Smooth muscle cell (in vitro differentiated cells): ENCODE measurements around the gene REXO5. TPM values are rescaled to one million over a fixed set of nuclear protein-coding genes. Genes with fewer than 3 reads are reported as not detected.

Source experiments
- DNase-seq: peaks from one replicate; lab custom pipeline; 2025; ENCODE audit not compliant: unreplicated experiment; lab: John Stamatoyannopoulos, UW
- H2AFZ ChIP-seq: fragments of 200-600 bp; sonication (generic); 2 replicates; pipeline ENCODE4 v1.6.0; 2016; ENCODE audit warnings: antibody characterized with exemption, low read depth, mild to moderate bottlenecking
- H3F3A ChIP-seq: fragments of 200-600 bp; sonication (generic); 2 replicates; pipeline ENCODE4 v1.6.0; 2017; ENCODE audit warnings: antibody characterized with exemption, low read depth
- H3K27ac ChIP-seq: fragments of 200-600 bp; sonication (generic); 2 replicates; pipeline ENCODE4 v1.5.1; 2016; ENCODE audit warnings: low read depth, mild to moderate bottlenecking
- H3K27me3 ChIP-seq: fragments of 200-600 bp; sonication (generic); 2 replicates; pipeline ENCODE4 v1.6.1; 2016; ENCODE audit warnings: low read depth, mild to moderate bottlenecking
- H3K36me3 ChIP-seq: fragments of 200-600 bp; sonication (generic); 2 replicates; pipeline ENCODE4 v1.5.1; 2016; ENCODE audit warnings: low read depth
- H3K4me1 ChIP-seq: fragments of 200-600 bp; sonication (generic); 2 replicates; pipeline ENCODE4 v1.5.1; 2016; ENCODE audit warnings: low read depth
- H3K4me2 ChIP-seq: fragments of 200-600 bp; sonication (generic); 2 replicates; pipeline ENCODE4 v1.6.0; 2016; ENCODE audit warnings: mild to moderate bottlenecking
- H3K4me3 ChIP-seq: fragments of 200-600 bp; sonication (generic); 2 replicates; pipeline ENCODE4 v1.5.1; 2016; ENCODE audit warnings: mild to moderate bottlenecking
- H3K79me2 ChIP-seq: fragments of 200-600 bp; sonication (generic); 2 replicates; pipeline ENCODE4 v1.6.0; 2016; ENCODE audit warnings: low read depth, mild to moderate bottlenecking
- H3K9ac ChIP-seq: fragments of 200-600 bp; sonication (generic); 2 replicates; pipeline ENCODE4 v1.6.0; 2016; ENCODE audit warnings: low read depth
- H3K9me3 ChIP-seq: fragments of 200-600 bp; sonication (generic); replicated peaks from 2 replicates; pipeline ENCODE4 v1.5.1; 2016; ENCODE audit warnings: low read depth
- H4K20me1 ChIP-seq: fragments of 200-600 bp; sonication (generic); 2 replicates; pipeline ENCODE4 v1.6.0; 2016; ENCODE audit warnings: low read depth
- WGBS: methylation state at CpG from one replicate; pipeline ENCODE4 v1.1.7; 2016; ENCODE audit warnings: low lambda C conversion rate; 5-methylcytosine and 5-hydroxymethylcytosine counted together
- polyA plus RNA-seq: library from polyadenylated mRNA; unstranded; fragments of >200 nt; fragmentation: Nextera tagmentation; extraction: Ambion mirVana; gene quantifications from 2 replicates; pipeline ENCODE4 v1.2.1, GENCODE V29; 2016
- total RNA-seq: library from RNA; depleted of rRNA; stranded (reverse); fragments of >200 nt; gene quantifications from 2 replicates; pipeline ENCODE4 v1.2.3, GENCODE V29; 2014
- TF ChIP-seq, protein P1 (sequence below): fragments of 200-600 bp; sonication (generic); IDR thresholded peaks from 2 replicates; pipeline ENCODE4 v1.5.1; 2017; ENCODE audit warnings: borderline replicate concordance, mild to moderate bottlenecking, antibody characterized with exemption; ENCODE audit not compliant: insufficient read depth, poor library complexity, severe bottlenecking

REXO5 gene
- total and polyA plus RNA-seq, 2 experiments from 2014 or later = 1.9 to 3.2 TPM

DNA sequence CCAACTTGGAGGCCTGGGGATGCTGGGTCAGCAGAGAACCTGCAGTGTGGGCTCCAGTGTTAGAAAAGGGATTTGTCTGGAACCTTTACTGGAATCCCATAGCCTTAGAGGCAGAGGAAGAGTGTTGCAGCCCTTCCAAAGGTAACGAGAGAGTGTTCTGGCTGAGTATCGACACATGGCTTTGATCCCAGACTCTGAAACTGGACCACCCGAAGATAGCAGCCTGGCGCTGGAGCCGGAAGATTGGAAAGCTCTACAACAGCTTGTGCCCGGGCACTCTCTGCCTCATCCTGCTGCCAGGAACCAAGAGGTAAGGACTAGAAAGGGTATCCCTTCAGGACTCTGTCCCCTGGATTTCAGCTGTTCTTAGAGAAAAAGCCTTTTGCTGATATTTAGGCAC, 39.7 kb downstream of the REXO5 start:
- TF ChIP-seq, protein P1, sequence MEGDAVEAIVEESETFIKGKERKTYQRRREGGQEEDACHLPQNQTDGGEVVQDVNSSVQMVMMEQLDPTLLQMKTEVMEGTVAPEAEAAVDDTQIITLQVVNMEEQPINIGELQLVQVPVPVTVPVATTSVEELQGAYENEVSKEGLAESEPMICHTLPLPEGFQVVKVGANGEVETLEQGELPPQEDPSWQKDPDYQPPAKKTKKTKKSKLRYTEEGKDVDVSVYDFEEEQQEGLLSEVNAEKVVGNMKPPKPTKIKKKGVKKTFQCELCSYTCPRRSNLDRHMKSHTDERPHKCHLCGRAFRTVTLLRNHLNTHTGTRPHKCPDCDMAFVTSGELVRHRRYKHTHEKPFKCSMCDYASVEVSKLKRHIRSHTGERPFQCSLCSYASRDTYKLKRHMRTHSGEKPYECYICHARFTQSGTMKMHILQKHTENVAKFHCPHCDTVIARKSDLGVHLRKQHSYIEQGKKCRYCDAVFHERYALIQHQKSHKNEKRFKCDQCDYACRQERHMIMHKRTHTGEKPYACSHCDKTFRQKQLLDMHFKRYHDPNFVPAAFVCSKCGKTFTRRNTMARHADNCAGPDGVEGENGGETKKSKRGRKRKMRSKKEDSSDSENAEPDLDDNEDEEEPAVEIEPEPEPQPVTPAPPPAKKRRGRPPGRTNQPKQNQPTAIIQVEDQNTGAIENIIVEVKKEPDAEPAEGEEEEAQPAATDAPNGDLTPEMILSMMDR = no peak
- no peaks in the 10 kb centered on the region for H3K36me3 ChIP-seq
- 94% methylated on average over 6 of the region's 6 CpGs for WGBS

DNA sequence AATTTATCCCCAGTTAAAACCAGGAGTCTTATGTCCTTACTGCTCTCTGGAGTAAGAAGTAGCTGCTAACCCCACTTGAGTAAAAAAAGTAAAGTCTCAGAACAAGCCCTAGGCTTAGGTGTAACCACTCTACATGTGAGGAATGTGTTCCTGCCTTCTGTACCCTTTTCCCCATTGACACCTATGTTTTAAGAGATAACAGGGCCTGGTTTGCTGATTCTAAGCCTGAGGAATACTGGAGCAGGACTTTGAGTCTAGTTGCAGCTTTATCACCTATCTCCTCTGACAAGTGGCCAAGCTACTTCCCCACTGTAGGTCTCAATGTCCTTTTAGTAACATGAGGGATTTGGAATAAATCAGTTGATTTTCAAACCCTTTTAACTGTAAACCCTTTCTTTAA, 40.2 kb downstream of the REXO5 start:
- TF ChIP-seq, protein P1 = no peak
- no peak overlapping the region for H2AFZ ChIP-seq
- H3K9me3 ChIP-seq = no peaks in the 10 kb centered on the region
- H3K79me2 ChIP-seq = no peaks in the 10 kb centered on the region
- H3K27ac ChIP-seq = no peak overlapping the region
- H4K20me1 ChIP-seq = no peaks in the 10 kb centered on the region
- peaks cover 8% of the 10 kb centered on the region for H3F3A ChIP-seq
- no peaks in the 10 kb centered on the region for H3K27me3 ChIP-seq
- no peak overlapping the region for H3K4me2 ChIP-seq
- H3K9ac ChIP-seq = no peak overlapping the region
- no peak for DNase-seq
- peaks cover 5% of the 10 kb centered on the region for H3K4me1 ChIP-seq
- no peaks in the 10 kb centered on the region for H3K36me3 ChIP-seq
- no peak overlapping the region for H3K4me3 ChIP-seq

More for the DNA sequence above, 39.7 kb downstream of the REXO5 start:
- peaks cover under 1% of the 10 kb centered on the region for H3K4me1 ChIP-seq
- no peak overlapping the region for H3K27ac ChIP-seq
- no peaks in the 10 kb centered on the region for H3K9me3 ChIP-seq
- H3K27me3 ChIP-seq = no peaks in the 10 kb centered on the region
- H3K79me2 ChIP-seq = no peaks in the 10 kb centered on the region
- no peak overlapping the region for H3K4me2 ChIP-seq
- no peak overlapping the region for H3K9ac ChIP-seq
- H2AFZ ChIP-seq = no peak overlapping the region
- H4K20me1 ChIP-seq = no peaks in the 10 kb centered on the region
- no peak overlapping the region for H3K4me3 ChIP-seq
- no peak for DNase-seq
- peaks cover 3% of the 10 kb centered on the region for H3F3A ChIP-seq

DNA sequence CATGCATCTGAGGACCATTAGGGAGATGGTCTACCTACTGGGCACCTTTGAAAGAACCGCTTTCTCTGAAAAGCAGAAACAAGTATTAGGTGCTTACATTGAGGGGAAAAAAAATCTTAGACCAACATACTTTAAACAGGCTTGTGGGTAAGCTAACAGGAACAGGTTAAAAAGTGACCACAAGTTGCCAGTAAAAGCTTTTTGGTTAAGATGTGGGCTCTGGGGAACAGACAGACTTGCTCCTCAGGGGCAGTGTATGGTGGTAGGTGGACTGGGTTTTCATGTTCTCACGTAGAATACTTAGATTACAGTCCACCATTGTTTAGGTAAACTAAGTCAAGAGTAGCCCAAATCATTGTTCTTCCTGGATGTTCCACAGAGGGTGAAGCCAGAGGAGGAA, 41.2 kb downstream of the REXO5 start:
- Histone ChIP-seq H3K4me1 (peaks cover 10% of the 10 kb centered on the region), H3K9ac (no peak overlapping the region), H3K9me3 (no peaks in the 10 kb centered on the region), H3K4me2 (no peak overlapping the region), H3K4me3 (no peak overlapping the region), H3K79me2 (no peaks in the 10 kb centered on the region), H2AFZ (no peak overlapping the region), H3F3A (peaks cover 15% of the 10 kb centered on the region), H3K36me3 (no peaks in the 10 kb centered on the region), H3K27me3 (no peaks in the 10 kb centered on the region), H3K27ac (no peak overlapping the region), H4K20me1 (no peaks in the 10 kb centered on the region)
- 73% methylated on average over 2 of the region's 2 CpGs for WGBS
- no peak for DNase-seq
- TF ChIP-seq, protein P1 = no peak

DNA sequence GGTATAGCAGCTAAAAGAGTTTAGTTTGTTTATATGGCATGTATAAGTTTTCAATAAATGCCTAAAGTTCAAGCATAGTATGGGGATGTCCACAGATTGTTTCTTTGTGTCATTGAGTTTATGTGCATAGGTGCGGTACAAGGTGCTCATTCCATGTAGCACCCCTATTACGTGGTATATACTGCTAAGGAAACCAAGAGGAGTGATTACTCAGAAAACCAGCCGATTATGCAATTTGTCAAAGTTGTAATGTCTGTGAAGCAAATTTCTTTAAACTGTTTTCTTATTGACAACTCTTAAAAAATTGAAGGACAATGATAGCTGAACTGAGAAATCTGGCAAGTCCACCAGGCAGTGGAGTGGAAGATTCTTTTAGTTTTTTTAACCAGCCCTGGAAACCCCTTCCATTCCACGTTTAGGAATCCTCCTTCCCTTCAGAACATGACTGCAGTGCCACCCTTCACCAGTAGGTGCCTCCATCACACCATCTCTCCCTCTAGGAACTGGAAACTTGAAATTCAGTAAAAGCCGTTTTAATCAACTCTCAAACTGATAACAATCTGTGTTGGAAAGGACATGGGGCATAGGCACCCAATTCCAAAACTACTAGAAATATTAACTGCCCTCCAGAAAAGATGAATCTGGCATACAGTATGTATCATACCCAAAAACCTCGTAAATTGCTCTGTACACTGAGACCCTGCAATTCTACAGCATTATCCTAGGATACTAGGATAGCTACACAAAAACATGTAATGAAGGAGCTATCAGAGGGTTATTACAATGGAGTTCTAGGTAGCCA, 43.5 kb downstream of the REXO5 start:
- Histone ChIP-seq H3K79me2 (no peaks in the 10 kb centered on the region), H3K4me3 (no peak overlapping the region), H4K20me1 (no peaks in the 10 kb centered on the region), H2AFZ (no peak overlapping the region), H3K36me3 (no peaks in the 10 kb centered on the region), H3K27ac (peak overlapping the region; percentile 67), H3K4me1 (peaks cover 10% of the 10 kb centered on the region), H3K9ac (no peak overlapping the region), H3K4me2 (peak overlapping the region; percentile 52), H3F3A (peaks cover 15% of the 10 kb centered on the region), H3K27me3 (no peaks in the 10 kb centered on the region), H3K9me3 (no peaks in the 10 kb centered on the region)
- 54% methylated on average over 6 of the region's 6 CpGs for WGBS
- TF ChIP-seq, protein P1 = peak; percentile 99
- DNase-seq = peak; percentile 11
